Measurements from ENCODE around the gene TECR.

GRCh38 chr19:14516048-14516534 lies 13.3 kb upstream of the TECR start:
- TF ChIP-seq POLR2A (IDR thresholded peaks at IDR 0.05; ENCODE audit: low read depth, low read length) (no peak), TAF1 (IDR thresholded peaks at IDR 0.05; ENCODE audit: borderline replicate concordance, low read depth, low read length) (no peak)
